HG02759 (cell line): ENCODE measurements around the gene VAC14.

ENCODE experiments used
- ATAC-seq: cut with Tn5 transposase; IDR thresholded peaks from one replicate; pipeline ENCODE4 v1.9.1; 2021; ENCODE audit warnings: mild to moderate bottlenecking, moderate library complexity; ENCODE audit not compliant: unreplicated experiment

The VAC14 gene

GRCh38 chr16:70709457-70709856 is 91.5 kb downstream of the VAC14 start:
- no peak for ATAC-seq

GRCh38 chr16:70708366-70709246 is 92.4 kb downstream of the VAC14 start:
- ATAC-seq, result no peak

- ATAC-seq, result no peak
Measured at GRCh38 chr16:70706948-70707465, 94.0 kb downstream of the VAC14 start.

GRCh38 chr16:70705056-70705455 is 95.9 kb downstream of the VAC14 start:
- ATAC-seq, result no peak

- no peak for ATAC-seq
Measured at GRCh38 chr16:70704586-70704985, 96.4 kb downstream of the VAC14 start.

- no peak for ATAC-seq
Measured at GRCh38 chr16:70703835-70704381, 97.0 kb downstream of the VAC14 start.

GRCh38 chr16:70703041-70703834 is 97.7 kb downstream of the VAC14 start:
- ATAC-seq, result no peak

- ATAC-seq, result no peak
Measured at GRCh38 chr16:70702624-70703023, 98.3 kb downstream of the VAC14 start.

- no peak for ATAC-seq
Measured at GRCh38 chr16:70701998-70702397, 99.0 kb downstream of the VAC14 start.

- ATAC-seq, result no peak
Measured at GRCh38 chr16:70701596-70701995, 99.4 kb downstream of the VAC14 start.

- ATAC-seq, result no peak
Measured at GRCh38 chr16:70701036-70701435, 99.9 kb downstream of the VAC14 start.

GRCh38 chr16:70700101-70701020 is 100.6 kb downstream of the VAC14 start:
- ATAC-seq, result no peak

- no peak for ATAC-seq
Measured at GRCh38 chr16:70699696-70700095, 101.3 kb downstream of the VAC14 start.

- no peak for ATAC-seq
Measured at GRCh38 chr16:70698901-70699300, 102.1 kb downstream of the VAC14 start.

GRCh38 chr16:70697594-70698170 is 103.3 kb downstream of the VAC14 start:
- no peak for ATAC-seq

GRCh38 chr16:70696952-70697593 is 103.9 kb downstream of the VAC14 start:
- no peak for ATAC-seq

- ATAC-seq, result no peak
Measured at GRCh38 chr16:70696355-70696754, 104.6 kb downstream of the VAC14 start.

GRCh38 chr16:70695331-70696070 is 105.5 kb downstream of the VAC14 start:
- no peak for ATAC-seq

GRCh38 chr16:70694868-70695218 is 106.1 kb downstream of the VAC14 start:
- ATAC-seq, result no peak
